ENCODE data around the gene CCDC152.
"Not testable (repeated sequence)": the region's sequence is repeated elsewhere in the genome, so short reads cannot be mapped to it uniquely, and the experiment has no call there.

The CCDC152 gene

GRCh38 chr5:42812620-42813019 is 56.0 kb downstream of the CCDC152 start:
- no peak for DNase-seq (ENCODE audit: low read depth in 2 of 2)

GRCh38 chr5:42813533-42813932 is 56.9 kb downstream of the CCDC152 start:
- DNase-seq (ENCODE audit: low read depth in 2 of 2), result no peak

GRCh38 chr5:42816546-42816945 is 59.9 kb downstream of the CCDC152 start:
- DNase-seq (ENCODE audit: low read depth in 2 of 2), result not testable (repeated sequence)

- no peak for DNase-seq (ENCODE audit: low read depth in 2 of 2)
These were observed 63.1 kb downstream of the CCDC152 start for GRCh38 chr5:42819745-42820144.

GRCh38 chr5:42822548-42822947 is 65.9 kb downstream of the CCDC152 start:
- DNase-seq (ENCODE audit: low read depth in 2 of 2), result no peak

GRCh38 chr5:42824347-42824976 is 67.8 kb downstream of the CCDC152 start:
- no peak for DNase-seq (ENCODE audit: low read depth in 2 of 2)

DNA sequence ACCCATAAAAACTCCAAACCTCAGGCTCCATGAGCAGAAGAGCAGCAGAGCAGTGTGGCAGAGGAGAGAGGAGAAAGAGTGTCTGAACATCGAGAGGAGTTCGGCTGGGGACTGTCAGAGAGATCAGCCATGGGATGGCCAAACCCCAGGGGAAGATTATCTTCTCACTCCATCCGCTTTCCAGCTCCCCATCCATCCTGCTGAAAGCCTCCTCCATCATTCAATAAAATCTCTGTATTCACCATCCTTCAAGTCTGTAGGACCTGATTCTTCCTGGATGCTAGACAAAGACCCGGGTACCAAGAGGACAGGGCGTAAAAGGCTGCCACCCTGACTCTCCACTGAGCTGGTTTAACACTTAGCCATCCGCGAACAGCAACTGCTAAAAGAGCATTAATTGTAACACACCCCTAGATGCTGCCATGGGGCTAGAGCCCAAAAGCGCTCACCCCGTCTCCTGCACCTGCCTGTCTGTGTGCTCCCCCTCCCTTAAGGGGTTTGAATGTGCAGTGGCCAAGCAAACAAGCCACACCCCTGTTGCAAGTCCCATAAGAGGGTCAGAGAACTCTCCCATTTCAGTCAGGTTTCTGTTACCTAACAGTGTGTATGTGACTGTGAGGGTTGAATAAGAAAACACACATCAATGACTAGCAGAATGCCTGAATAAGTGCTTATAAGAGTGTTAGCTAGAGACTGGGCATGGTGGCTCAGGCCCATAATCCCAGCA is 69.0 kb downstream of the CCDC152 start:
- no peak for DNase-seq (ENCODE audit: low read depth in 2 of 2)

DNA sequence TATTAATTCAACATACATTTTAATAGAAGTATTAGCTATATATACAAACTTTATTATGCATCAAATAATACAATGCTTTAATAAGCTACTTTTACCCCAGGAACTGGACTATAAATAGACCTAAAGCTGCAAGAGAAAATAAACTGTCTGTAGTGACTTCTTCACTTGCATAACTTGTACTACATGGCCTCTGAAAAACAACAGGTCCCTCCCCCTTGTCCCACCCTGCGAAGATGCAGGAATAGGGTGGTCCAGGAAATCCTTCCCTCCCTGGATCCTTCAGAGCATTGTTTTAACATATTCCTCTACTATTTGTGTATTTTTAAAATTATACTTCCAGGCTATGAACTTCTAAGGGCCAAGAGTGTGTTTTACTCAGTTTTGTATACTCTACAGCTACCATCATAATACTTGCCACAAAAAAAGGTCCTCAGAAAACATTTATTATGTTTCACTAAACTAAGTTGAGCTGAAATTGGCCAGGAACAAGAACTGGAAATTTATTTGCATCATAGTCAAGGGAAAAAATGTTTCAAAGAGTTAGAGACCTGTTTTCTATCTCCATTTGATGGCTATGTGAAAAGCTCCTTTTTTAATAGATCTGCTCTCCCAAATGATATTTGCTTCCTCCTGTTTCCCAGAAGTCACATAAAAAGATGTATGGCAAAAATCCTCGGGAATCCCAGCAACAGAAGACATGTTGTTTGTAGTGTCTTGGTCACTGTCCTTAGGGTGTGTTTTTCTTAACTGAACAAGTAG is 70.3 kb downstream of the CCDC152 start:
- DNase-seq (ENCODE audit: low read depth in 2 of 2), result no peak

GRCh38 chr5:42828671-42829070 is 72.1 kb downstream of the CCDC152 start:
- DNase-seq (ENCODE audit: low read depth in 2 of 2), result no peak

DNA sequence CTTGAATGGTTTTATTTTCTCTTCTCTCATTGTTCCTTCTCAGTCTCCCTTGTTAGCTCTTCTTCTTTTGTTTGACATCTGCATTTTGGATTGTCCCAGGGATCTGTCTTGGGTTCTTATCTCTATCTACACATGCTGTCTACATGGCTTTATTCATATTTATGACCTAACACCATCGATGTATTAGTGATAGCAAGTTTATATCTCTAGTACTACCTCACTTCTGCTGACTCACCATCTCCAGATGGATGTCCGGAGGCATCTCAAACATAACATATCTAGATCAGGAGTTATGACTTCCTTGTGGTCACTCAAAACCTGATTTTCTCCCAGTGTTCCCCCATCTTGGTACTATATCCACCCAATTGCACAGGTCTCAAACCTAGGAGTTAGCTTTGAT is 74.3 kb downstream of the CCDC152 start:
- DNase-seq (ENCODE audit: low read depth in 2 of 2), result no peak

- no peak for DNase-seq (ENCODE audit: low read depth in 2 of 2)
These were observed 75.4 kb downstream of the CCDC152 start for GRCh38 chr5:42832060-42832459.

DNA sequence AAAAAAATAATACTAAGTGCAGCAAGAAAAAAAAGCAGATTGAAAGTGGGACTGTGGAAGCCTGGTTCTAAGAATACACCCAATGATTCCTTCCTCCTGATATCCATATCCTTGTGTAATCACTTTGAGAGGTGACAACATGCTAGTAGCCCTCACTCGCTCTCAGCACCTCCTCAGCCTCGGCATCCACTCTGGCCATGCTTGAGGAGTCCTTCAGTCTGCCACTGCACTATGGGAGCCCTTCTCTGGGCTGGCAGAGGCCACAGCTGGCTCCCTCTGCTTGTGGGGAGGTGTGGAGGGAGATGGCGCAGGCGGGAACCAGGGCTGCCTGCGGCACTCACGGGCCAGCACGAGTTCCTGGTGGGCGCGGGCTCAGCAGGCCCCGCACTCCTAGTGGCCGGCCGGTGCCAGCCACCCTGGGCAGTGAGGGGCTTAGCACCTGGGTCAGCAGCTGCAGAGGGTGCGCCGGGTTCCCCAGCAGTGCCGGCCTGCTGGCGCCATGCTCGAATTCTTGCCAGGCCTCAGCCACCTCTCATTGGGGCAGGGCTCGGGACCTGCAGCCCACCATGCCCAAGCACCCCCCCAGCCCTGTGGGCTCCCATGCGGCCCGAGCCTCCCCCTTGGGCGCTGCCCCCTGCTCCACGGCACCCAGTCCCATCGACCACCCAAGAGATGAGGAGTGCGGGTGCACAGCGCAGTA is 79.6 kb downstream of the CCDC152 start:
- no peak for DNase-seq (ENCODE audit: low read depth in 2 of 2)

DNA sequence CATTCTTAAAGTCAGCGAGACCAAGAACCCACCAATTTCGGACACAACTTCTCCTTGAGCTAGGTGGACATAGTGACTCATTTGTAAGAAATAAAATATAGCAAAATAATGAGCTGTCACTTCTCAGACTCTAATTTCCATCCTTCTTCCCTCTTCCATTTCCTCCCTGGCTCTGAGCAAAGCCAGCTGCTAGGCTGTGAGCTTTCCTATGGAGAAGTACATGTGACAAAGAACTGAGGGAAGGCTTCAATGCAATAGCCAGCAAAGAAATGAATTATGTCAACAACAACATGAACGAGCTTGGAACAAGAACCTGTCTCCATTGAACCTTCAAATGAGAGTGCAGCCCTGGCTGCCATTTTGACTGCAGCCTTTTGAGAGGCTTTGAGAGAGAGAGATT is 81.0 kb downstream of the CCDC152 start:
- no peak for DNase-seq (ENCODE audit: low read depth in 2 of 2)

DNA sequence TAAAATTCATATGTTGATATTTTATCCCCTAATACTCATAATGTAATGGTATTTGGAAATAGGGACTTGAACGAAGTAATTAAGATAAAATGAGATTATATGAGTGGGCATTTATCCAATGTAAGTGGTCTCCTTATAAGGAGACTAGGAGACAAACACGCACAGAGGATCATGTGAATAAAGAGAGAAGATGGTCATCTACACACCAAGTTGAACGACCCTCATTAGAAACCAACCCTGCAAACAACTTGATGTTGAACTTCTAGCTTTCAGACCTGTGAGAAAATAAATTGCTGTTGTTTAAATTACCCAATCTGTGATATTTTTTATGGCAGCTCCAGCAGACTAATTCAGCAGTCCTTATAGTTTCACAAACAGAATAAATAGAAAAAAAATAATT is 82.6 kb downstream of the CCDC152 start:
- no peak for DNase-seq (ENCODE audit: low read depth in 2 of 2)

DNA sequence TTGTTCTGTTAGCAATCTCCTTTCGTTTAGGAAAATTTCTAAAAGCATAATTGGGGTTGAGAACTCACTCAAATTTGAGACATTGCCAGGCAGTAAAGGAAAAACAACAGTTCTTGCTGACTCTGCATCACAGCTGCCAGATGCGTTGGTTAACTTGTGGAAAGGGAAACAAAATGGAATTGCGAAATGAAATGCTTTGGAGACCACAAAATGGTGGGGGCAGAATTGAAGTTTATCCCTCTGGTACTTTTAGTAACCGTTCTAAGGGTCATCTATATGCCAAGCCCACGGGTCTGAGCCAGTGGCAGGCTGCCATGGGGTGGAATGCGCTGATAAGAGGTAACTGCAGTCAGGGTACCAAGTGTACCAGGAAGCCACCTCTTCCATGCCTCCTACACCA is 83.7 kb downstream of the CCDC152 start:
- no peak for DNase-seq (ENCODE audit: low read depth in 2 of 2)

GRCh38 chr5:42840842-42841567 is 84.4 kb downstream of the CCDC152 start:
- no peak for DNase-seq (ENCODE audit: low read depth in 2 of 2)

DNA sequence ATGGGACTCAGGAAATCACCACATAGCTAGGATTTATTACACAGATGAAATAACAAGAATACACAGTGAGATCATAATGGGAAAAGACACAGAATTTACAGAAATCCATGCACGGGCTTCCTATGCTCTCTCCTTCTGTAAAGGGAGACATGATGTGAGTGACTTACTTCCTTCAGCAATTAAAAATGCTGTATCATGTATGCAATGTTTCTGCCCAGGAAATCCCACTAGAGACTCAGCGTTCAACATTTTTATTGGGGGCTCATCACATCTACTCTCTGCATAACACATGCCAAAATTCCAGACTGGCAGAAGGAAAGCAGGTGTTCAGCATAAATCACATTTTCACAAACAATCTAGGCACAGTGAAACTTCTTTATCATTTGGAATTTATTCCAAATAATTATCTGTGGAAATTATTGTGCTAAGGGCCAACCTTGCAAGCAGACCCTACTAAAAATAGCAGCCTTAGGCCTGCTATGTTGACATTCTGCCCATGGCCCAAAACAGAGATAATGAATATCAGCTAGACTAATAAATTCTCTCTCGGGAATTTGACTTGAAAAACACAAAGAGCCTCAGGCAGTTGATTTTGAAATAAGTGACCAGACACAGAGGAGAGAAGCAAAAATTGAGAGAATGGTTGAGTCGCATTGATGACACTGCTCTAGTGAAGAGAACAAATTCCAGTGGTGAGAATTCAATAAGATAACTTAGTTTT is 86.5 kb downstream of the CCDC152 start:
- DNase-seq (ENCODE audit: low read depth in 2 of 2), result no peak

DNA sequence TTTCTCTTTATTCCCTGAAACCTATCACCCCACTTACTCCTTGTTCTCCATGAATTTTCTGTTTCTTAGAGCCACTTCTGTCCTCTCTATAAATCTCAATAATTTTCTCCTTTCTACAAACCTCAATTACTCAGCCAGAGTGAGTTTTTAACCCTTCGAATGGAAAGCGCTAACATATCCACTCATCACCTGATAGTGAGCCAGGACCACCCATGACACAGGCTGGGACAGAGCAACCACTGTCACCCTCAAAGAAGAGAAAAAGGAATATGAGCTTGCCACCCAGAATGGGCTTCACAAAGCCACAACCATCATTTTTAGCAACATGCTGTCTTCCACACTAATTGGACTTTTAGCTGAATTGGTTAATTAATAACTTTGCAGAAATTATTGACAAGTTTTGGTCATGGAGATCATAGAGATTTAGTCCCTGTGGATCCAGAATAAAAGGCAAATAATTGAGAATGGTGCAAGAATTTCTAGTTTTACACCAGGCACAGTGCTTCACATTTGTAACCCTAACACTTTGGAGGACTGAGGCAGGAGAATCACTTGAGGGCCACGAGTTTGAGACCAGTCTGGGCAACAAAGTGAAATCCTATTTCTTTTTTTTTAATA is 87.2 kb downstream of the CCDC152 start:
- no peak for DNase-seq (ENCODE audit: low read depth in 2 of 2)

GRCh38 chr5:42844408-42844807 is 87.8 kb downstream of the CCDC152 start:
- DNase-seq (ENCODE audit: low read depth in 2 of 2), result not testable (repeated sequence)

DNA sequence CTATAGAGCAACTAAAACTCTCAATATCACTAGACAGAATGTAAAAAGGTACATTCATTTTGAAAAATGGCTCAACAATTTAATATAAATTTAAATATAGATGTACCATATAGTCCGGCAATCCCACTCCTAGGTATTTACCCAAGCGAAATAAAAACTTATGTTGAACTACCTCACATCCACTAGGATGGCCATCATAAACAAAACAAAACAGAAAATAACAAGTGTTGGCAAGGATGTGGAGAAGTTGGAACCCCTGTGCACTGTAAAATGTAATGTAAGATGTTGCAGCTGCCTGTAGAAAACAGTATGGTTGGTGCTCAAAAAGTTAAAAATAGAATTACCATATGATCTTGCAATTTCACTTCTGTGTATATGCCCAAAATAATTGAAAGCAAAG is 91.9 kb downstream of the CCDC152 start:
- DNase-seq (ENCODE audit: low read depth in 2 of 2), result no peak

Measured in stimulated activated CD8-positive, alpha-beta memory T cell treated with anti-CD3 and anti-CD28 coated beads, Interleukin-2, amount 100 ng/mL, for 48 hours (primary cell).